Measurements from ENCODE around the gene RARB. TPM values are rescaled to one million over a fixed set of nuclear protein-coding genes. Genes with fewer than 3 reads are reported as not detected.

RARB gene
- total and polyA plus RNA-seq, 2 donors (not counting 3 experiments of a cell fraction or from before 2014, with no cell fraction given), result 15.3 to 23.4 TPM

GRCh38 chr3:25567806-25568524 is 139.9 kb downstream of the RARB start:
- Histone ChIP-seq H3K4me2 (ENCODE audit: insufficient read depth, low read length) (no peak overlapping the region), H3K9me3 (replicated peaks; ENCODE audit: control insufficient read depth, insufficient read depth, low read length) (no peaks in the 10 kb centered on the region), H3K27me3 (ENCODE audit: control insufficient read depth in 2 of 2, insufficient read depth in 2 of 2, low read length in 2 of 2) (no peaks in the 10 kb centered on the region), H3K79me2 (ENCODE audit: control insufficient read depth, insufficient read depth, low read length) (no peaks in the 10 kb centered on the region), H3K4me1 (ENCODE audit: control insufficient read depth, extremely low read depth, insufficient read depth, low read length) (no peaks in the 10 kb centered on the region), H3K36me3 (ENCODE audit: control insufficient read depth in 2 of 2, extremely low read depth in 1 of 2, insufficient read depth in 2 of 2, low read length in 2 of 2) (peaks cover 0 to 8% of the 10 kb centered on the region in 2 experiments), H3K27ac (ENCODE audit: insufficient read depth, low read depth, low read length) (no peak overlapping the region), H4K20me1 (replicated peaks; ENCODE audit: control insufficient read depth, extremely low read depth, insufficient read depth, low read length) (no peaks in the 10 kb centered on the region), H2AFZ (ENCODE audit: low read depth, low read length) (no peak overlapping the region), H3K9ac (replicated peaks; ENCODE audit: extremely low read depth, insufficient read depth, low read length) (no peak overlapping the region), H3K4me3 (replicated peaks in 1 of 3; ENCODE audit: insufficient read depth in 1 of 3, low read depth in 1 of 3, low read length in 3 of 3) (no peak overlapping the region), H3K9me1 (replicated peaks; ENCODE audit: control insufficient read depth, extremely low read depth, insufficient read depth, low read length) (no peaks in the 10 kb centered on the region)
- CTCF ChIA-PET, result no interaction called here
- DNase-seq (ENCODE audit: low read depth, low spot score) (no peak), FAIRE-seq (no peak)
- intact Hi-C loops (cut with micrococcal nuclease) (no loop called here), dilution Hi-C loops (cut with MboI; ENCODE audit: extremely low pct_ligation_motif_present, low sequenced_read_pairs) (no loop called here)
- TF ChIP-seq MYC (IDR thresholded peaks at IDR 0.05; ENCODE audit: low read depth, low read length) (no peak), FOS (IDR thresholded peaks at IDR 0.05; ENCODE audit: borderline replicate concordance, insufficient read depth, low read length) (no peak), POLR2A (IDR thresholded peaks at IDR 0.05; ENCODE audit: low read depth, low read length) (no peak), EZH2 (IDR thresholded peaks at IDR 0.05; ENCODE audit: borderline replicate concordance, low read depth, low read length, severe bottlenecking) (no peak), GATA2 (IDR thresholded peaks at IDR 0.05; ENCODE audit: insufficient read depth, insufficient read length, low read depth, low read length) (no peak), POLR2AphosphoS5 (IDR thresholded peaks at IDR 0.05; ENCODE audit: insufficient read depth, low read depth, low read length) (no peak), CTCF (IDR thresholded peaks at IDR 0.05; ENCODE audit: extremely low read depth in 1 of 2, insufficient read depth in 1 of 2, low read depth in 1 of 2, low read length in 2 of 2) (no peak), JUN (IDR thresholded peaks at IDR 0.05; ENCODE audit: borderline replicate concordance, insufficient read depth, insufficient read length, low read depth) (no peak)
- TF ChIP-seq, protein P1, sequence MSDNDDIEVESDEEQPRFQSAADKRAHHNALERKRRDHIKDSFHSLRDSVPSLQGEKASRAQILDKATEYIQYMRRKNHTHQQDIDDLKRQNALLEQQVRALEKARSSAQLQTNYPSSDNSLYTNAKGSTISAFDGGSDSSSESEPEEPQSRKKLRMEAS (IDR thresholded peaks at IDR 0.05; ENCODE audit: insufficient read depth, insufficient read length), result no peak
- POLR2A ChIA-PET, result no interaction called here
- no TSS peak for BruUV-seq (replicated peaks)
